ENCODE data around the gene ODF2L.

- no peak for TF ChIP-seq CTCF (IDR thresholded peaks at IDR 0.05)
- no peak for TF ChIP-seq POLR2A (IDR thresholded peaks at IDR 0.05)
Observed at GRCh38 chr1:86441581-86441980, 45.5 kb upstream of the ODF2L start.

Measured in adrenal gland (tissue), 5 donors.